ENCODE data around the gene DENND5A.

Gene DENND5A

DNA sequence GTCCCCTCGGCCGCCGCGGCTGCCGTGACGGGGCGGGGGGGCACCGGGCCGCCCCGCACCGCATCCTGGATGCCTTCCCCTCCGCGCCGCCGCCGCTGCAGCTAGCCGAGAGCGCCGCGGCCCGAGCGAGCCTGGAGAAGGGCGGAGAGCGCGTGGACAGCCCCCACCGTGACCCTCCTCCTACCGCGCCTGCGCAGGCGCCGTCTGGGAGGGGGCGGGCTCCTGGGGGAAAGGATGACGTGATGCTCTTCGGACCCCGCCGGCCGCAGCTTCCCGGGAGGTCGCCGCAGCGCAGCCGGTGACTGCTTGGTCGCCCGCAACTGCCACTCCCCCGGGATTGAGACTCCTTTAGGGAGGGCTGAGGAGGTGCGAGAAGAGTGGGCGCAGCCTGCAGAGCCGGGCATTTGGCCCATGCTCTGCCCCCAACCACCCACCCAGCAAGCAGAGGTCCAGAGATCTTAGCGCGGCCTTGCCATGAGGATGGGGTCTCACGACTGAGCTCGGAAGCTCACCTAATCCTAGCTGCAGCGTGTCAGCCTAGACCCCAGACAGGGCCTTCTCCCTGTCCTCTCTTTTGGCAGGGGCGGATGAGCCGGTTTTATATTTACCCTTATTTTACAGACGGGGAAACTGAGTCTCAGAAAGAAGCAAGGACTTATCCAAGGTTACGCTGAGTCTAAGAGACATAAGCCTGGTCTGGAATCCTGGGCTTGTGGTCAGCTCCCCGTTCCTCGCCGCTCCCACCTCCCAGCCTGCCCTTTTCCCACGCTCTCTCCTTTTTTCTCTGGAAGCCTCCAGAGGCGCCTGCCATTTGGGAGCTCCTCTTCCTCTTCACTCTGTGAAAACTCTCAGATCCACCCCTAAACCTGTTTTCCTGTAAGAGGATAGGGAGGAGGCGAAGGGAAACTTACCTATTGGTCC, at the start of gene DENND5A:
Gene DENND5A, minus strand, starts transcription at position 140 of the 921 bp plus-strand sequence. CDS start 281 bp downstream, outside the sequence.
- FAIRE-seq = no peak

DNA sequence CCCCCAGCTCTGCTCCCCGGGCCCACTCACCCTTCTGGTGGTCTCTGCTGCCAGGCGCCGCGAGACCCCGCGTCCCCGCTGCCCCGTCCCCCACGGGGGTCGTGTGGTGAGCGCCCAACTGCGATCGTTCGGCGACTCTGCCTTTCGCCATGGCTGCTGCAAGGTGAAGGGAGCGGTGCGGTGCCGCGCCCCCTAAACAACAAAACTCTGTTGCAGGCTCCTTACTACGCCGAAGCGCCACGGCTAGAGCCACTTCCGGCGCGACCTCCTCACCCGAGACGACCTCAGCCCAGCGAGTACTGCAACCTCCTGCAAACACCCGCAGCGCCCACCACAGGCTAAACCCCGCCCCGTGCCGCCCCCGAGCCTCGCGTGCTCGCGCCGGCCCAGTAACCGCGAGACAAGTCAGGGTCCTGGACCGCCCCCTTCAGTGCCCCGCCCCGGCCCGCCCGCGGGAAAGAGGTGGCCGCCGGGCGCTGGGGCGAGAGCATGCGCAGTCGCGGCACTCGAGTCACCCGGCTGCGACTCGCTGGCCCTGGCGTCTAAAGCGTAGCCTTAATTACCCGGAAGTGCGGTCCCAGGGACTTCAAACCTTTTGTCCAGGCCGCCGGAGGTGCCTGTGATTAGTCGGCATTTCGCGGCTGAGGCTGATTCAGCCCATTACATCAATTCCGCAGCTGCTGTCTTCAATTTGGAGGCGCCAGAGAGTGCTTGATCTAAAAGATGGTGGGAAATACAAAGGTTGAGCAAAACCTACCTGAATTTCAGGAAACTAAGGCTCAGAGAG, 49.3 kb upstream of the DENND5A start, which contains the start of gene TMEM41B:
Gene TMEM41B, minus strand, starts transcription at position 303 of the 787 bp plus-strand sequence. Its CDS starts 152 bp downstream, at position 151.
- FAIRE-seq = no peak

DNA sequence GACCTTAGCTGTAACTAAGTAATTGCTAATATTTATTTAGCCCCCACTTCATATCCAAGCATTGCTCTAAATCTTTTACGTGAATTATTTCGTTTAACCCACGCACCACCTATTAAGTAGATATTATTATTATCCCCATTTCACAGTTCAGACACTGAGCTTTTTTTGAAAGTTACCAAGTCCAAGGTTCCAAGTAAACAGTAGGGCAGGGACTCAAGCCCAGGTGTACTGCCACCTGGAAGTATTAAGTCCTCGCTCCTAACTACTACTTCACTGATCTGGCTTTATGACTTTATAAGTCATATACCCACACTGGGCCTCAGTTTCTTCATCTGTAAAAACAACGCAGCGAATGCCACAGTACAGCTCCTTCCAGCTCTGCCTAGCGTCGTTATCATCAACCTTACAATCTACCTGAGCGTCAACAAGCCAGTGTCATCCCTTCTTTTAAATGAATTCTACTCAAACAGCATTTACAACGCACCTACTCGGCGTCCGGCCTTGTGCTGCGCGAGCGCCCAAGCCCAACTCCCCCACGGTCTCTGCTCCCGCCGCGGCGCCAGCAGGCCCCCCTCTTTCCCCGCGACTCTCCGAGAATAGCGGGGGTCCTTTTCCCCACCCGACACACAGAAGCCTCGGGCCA, 48.6 kb upstream of the DENND5A start:
- FAIRE-seq = no peak

DNA sequence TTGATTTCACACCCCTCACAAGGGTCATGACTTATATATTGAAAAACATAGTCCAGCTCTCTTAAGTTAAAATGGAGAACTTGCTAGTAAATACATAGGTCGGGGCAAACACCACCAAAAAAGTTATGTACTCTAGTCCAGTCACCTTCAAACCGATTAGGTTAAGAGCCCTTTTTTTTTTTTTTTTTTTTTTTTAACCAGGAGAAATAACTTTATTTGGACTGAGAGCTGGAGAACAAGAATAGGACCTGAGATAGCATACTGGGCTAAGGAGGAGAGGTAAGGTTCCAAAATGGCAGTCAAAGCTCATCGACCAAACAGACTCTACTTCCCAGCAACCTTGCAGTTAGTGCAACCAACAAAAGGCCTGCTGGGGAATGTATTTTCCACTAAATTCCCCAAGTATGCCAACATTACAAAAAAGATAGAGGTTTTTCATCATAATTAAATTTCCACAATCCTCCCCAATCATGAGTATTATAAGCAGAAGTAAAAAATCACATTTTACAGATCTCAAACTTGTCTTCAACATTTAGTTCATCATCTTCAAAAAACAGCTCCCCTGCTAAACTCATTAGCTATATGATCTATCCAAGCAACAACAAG, 45.4 kb upstream of the DENND5A start:
- no peak for FAIRE-seq

GRCh38 chr11:9304178-9304577, 39.0 kb upstream of the DENND5A start:
- FAIRE-seq = no peak

- no peak for FAIRE-seq
Measured at GRCh38 chr11:9302448-9302847, 37.3 kb upstream of the DENND5A start.

- FAIRE-seq = no peak
Measured at GRCh38 chr11:9301720-9302119, 36.6 kb upstream of the DENND5A start.

DNA sequence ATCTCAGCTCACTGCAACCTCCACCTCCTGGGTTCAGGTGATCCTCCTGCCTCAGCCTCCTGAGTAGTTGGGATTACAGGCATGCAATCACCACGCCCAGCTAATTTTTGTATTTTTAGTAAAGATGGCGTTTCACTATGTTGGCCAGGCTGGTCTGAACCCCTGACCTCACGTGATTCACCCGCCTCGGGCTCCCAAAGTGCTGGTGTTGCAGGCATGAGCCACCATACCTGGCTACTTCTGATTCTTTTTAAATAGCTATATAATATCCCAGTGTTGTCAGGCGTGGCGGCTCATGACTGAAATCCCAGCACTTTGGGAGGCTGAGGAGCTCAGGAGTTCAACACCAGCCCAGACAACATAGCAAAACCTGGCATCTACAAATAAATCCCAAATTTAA, 28.5 kb upstream of the DENND5A start:
- no peak for FAIRE-seq

DNA sequence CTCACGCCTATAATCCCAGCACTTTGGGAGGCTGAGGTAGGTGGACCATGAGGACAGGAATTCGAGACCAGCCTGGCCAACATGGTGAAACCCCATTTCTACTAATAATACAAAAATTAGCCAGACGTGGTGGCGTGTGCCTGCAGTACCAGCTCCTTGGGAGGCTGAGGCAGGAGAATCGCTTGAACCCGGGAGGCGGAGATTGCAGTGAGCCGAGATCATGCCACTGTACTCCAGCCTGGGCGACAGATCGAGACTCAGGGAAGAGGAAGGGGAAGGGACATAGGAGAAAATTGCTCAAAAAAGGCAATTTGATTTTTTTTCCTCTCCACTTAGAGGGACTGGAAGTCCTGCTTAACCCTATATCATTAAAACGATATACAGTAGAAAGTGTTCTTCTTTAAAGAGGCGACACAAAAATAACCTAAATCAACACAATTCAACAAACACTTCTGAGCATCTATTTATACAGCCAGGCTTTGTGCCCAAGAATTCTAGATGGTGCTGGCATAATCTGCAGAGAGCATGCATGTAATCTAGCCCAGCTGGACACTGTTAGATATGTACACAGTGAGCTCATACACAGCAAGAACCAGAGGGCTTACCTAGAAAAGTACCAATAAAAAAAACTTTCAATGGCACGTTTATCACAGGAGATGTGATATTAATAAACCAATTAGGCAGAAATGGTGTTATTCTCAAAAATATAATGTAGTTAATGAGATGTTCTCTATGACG, 20.9 kb upstream of the DENND5A start:
- no peak for FAIRE-seq

GRCh38 chr11:9280655-9281301, 15.6 kb upstream of the DENND5A start:
- no peak for FAIRE-seq

DNA sequence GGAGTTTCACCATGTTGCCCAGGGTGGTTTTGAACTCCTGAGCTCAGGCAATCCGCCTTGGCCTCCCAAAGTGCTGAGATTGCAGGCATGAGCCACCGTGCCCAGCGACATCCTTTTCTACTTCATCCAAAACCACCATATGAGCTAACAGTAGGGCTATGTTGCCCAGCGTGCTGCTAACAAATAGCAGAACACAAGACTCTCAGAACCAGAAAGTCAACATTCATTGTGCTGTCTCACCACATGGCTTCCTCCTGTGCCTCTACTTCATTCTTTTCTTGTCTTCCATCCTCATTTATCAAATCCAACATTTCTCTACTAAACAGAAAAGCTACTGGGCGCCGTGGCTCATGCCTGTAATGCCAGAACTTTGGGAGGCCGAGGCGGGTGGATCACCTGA, 12.0 kb upstream of the DENND5A start:
- no peak for FAIRE-seq

GRCh38 chr11:9276571-9276970, 11.4 kb upstream of the DENND5A start:
- no peak for FAIRE-seq

DNA sequence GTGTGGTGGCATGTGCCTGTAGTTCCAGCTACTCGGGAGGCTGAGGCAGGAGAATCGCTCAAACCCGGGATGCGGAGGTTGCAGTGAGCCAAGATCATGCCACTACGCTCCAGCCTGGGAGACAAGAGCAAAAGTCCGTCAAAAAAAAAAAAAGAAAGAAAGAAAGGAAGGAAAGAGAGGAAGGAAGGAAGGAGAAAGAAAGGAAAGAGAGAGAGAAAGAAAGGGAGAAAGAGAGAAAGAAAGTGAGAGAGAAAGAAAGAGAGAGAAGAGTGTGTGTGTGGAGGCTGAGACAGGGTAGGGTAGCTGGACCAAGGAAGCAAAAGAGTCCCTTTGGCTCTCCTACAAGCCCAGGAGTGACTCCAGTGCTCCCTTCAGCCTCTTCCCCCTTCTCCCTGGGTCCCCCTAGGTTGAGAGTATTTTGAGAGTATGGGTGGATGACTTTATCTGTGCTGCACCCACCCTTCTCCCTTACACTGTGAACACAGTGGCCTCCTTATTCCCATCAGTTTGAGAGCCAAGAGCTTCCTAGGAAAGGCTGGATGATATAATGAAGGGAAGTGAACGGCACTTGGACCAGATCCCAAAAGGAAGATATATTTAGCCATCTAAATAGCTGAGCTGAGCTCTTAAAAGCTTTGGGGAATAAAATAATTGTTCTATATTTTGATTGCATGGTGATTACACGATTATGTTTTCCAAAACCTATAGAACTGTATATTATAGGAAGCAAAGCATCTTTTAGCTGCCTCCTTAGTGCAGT, 9.5 kb upstream of the DENND5A start:
- no peak for FAIRE-seq

DNA sequence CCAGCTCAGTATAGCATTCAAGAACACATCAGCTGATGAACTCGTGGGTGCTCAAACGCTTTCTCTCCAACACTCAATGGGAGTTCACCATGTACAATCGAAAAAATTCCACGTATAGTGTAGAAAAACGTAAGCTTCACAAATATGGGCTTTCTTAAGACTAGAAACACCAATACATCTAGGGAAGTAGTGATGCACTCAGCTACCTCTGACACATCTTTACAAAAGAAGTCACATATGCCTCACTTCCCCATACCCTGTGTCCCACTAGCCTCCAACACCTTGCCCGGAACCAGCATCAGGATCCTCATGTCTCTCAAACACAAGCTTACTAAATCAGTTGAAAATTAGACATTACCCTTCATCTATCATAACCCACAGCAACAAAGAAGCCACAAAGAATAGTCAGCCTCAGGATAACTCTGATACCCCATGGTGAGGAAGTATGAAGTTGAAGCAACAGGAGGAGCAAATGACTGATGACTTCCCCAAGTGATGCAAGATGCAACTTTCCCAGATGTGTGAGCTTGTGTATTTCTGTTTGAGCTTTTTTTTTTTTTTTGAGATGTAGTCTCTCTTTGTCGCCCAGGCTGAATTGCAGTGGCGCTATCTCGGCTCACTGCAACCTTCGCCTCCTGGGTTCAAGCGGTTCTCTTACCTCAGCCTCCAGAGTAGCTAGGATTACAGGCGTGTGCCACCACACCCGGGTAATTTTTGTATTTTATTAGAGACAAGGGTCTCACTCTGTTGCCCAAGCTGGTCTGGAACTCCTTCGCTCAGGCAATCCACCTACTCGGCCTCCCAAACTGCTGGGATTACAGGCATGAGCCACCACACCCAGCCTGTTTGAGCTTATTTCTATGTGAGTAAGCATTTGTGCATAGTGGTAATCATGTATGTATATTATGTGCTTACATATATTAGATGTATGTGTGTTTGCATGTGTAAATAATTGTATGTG, 8.5 kb upstream of the DENND5A start:
- no peak for FAIRE-seq

DNA sequence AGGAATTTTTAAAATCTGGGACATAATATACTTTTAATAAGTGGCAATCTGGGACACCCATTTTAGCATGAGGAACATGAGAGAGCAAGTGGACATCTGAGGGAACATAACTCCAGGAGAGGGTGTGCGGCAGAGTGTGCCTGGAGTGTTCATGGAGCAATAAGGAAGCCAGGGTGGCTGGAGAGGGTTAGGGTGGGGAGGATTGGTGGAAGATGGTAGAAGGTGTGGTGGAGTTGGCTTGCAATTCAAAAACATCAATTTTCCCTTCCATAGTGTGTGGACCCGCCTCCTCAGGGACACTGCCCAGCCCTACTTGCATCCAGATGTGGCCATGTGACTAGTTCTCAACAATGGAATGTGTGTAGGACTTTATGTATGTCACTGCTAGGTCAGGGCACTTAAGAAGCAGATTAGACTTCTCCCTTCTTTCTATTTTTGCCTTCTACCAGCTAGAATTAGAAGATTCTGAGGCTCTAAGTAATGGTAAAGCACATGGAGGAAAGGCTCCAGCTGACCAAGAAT, 4.4 kb upstream of the DENND5A start:
- FAIRE-seq = no peak

DNA sequence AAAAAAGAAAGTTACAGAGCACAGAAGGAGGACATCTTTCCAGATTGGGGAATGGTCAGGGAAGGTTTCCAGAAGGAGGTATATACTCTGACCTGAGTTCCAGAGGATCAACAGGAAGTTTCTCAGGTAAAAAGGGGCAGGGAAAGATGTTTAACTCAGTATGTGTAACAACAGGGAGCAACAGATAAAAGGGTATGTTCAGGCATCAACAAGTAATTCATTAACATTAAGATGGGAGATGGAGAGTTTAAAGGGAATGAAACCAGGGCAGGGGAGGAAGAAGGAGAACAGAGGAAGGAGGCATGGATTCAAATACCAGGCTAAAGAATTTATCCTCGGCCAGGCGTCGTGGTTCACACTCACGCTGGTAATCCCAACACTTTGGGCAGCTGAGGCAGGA, 2.5 kb upstream of the DENND5A start:
- FAIRE-seq = no peak

DNA sequence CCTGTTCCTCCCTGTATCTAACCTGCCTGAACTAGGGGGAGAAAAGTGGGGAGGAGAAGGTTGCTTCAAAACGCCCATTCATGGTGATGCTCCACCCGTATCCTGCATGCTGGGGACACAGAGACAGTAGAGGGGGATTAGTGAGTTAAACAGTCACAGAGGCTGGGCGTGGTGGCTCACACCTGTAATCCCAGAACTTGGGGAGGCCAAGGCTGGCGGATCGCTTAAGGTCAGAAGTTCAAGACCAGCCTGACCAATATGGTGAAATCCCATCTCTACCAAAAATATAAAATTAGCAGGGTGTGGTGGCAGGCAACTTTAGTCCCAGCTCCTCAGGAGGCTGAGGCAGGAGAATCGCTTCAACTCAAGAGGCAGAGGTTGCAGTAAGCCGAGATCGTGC, 1.8 kb upstream of the DENND5A start:
- no peak for FAIRE-seq

DNA sequence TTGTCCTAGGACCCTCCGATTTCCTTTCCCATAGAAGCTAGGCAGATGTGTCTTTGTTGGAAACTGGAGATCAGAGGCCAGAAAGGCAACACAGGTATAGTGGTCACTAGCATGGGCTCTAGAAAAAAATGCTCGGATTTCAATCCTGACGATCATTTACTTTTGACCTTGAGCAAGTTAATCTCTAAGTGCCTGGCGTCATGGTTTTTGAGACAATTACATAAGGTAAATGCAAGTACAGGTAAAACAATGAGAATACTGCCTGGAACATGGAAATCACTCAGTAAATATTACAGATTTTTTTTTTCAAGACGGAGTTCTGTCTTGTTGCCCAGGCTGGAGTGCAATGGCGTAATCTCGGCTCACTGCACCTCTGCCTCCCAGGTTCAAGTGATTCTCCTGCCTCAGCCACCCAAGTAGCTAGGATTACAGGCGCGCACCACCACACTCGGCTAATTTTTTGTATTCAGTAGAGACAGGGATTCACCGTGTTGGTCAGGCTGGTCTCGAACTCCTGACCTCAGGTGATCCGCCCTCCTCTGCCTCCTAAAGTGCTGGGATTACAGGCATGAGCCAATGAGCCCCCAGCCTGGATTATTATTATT, 1.1 kb upstream of the DENND5A start:
- no peak for FAIRE-seq
